Prostate gland (tissue), 2 donors: ENCODE results near the gene DAAM1.

ENCODE experiments used
- CTCF ChIP-seq, 4 experiments: fragments of 200-600 bp in 2 of 4; fragments of 450-650 bp in 2 of 4; sonication (generic) in 2 of 4; IDR thresholded peaks; 1 replicate in 3 of 4; 2 replicates in 1 of 4; pipeline ENCODE4 v1.5.1; 2016 to 2019; ENCODE audit warnings: antibody characterized with exemption in 4 of 4, mild to moderate bottlenecking in 2 of 4, moderate library complexity in 2 of 4
- POLR2AphosphoS5 ChIP-seq: sonication (generic); formaldehyde crosslinking; IDR thresholded peaks from one replicate; pipeline ENCODE4 v1.6.1; 2017; ENCODE audit warnings: antibody characterized with exemption

- no peak for TF ChIP-seq CTCF (IDR thresholded peaks at IDR 0.05)
- TF ChIP-seq POLR2AphosphoS5, result no peak
These were observed 58.1 kb downstream of the DAAM1 start for GRCh38 chr14:59246566-59246965.
